Nephron (organoid): Measurements from ENCODE around the gene PPFIA4.

Experiments
- H3K27ac Mint-ChIP-seq, 3 experiments: 2 replicates each; pipeline ENCODE4 v1.8.0; 2020; ENCODE audit warnings: mixed read lengths in 3 of 3, mild to moderate bottlenecking in 2 of 3, moderate library complexity in 1 of 3
- H3K27me3 Mint-ChIP-seq: 2 replicates; pipeline ENCODE4 v1.8.0; 2021; ENCODE audit warnings: low read depth, mild to moderate bottlenecking, moderate library complexity, mixed read lengths
- H3K36me3 Mint-ChIP-seq: 2 replicates; pipeline ENCODE4 v1.8.0; 2020; ENCODE audit warnings: low read depth, mixed read lengths
- H3K4me1 Mint-ChIP-seq: 2 replicates; pipeline ENCODE4 v1.8.0; 2020; ENCODE audit warnings: mixed read lengths
- H3K4me3 Mint-ChIP-seq, 3 experiments: 2 replicates each; pipeline ENCODE4 v1.8.0; 2020; ENCODE audit warnings: mild to moderate bottlenecking in 3 of 3, mixed read lengths in 3 of 3, moderate library complexity in 2 of 3
- H3K9me3 Mint-ChIP-seq: 2 replicates; pipeline ENCODE4 v1.8.0; 2020; ENCODE audit warnings: mixed read lengths
- CTCF ChIP-seq, 3 experiments: fragments of 200-600 bp; sonication (generic); IDR thresholded peaks; one replicate each; pipeline ENCODE4 v1.5.0; 2021; ENCODE audit warnings: antibody characterized with exemption in 3 of 3; ENCODE audit not compliant: unreplicated experiment in 3 of 3

The PPFIA4 gene

DNA sequence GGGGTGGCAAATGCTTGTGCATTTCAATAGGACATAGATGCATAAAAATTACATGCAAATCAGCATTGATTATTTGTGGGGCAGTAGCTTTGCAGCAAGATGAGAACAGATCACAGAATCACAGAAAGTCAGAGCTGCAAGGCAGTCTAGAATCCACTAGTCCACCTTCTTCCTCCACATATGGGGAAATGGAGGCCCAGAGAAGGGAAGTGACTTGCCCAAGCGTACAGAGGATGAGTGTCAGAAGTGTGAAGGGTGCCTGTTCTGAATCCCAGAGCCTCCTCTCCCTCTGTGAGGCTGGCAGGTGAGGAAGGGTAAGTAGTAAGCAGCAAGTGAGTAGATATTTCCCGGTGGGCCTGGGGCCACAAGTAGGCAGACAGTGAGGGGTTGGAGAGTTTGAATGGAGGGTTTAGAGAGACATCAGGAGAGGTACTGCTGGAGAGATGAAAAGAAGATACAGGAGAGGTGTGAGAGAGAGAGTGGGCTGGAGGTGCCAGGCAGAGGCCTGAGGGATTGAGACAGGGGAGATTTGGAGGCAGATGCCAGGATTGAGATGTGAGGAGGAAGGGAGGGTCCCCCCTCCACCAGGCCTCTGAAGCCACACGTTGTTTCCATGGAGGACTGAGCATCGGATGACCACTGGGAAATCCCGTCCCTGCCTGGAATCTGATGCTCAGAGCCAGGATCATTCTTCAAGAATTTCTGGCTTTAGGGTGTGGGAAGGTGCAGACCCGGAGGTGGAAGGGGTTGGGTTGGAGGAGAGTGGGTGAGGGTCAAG is 64.3 kb downstream of the PPFIA4 start:
- no peak for TF ChIP-seq CTCF (IDR thresholded peaks at IDR 0.05; ENCODE audit: unreplicated experiment in 3 of 3)
- Mint-ChIP-seq H3K27me3 (no peaks in the 10 kb centered on the region), H3K27ac (peak overlapping the region; percentile 24 to 76 (median 72)), H3K9me3 (peaks cover 17% of the 10 kb centered on the region), H3K4me1 (peaks cover 62% of the 10 kb centered on the region), H3K4me3 (peak overlapping the region in 2 of 3 experiments; percentile 1 to 40), H3K36me3 (peaks cover 13% of the 10 kb centered on the region)

DNA sequence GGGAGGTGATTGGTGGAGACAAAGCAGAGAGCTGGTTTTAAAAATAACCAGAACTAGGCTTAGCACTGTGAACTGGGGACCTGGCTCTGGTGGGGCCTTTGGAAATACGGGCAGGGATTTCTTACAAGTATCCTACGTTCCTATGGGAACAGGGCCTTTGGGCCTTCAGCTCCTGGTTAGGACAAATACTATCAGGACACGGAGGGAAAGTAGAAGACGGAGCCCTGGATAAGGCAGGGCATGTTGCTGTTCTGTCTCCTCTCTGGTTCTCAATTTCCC is 64.8 kb downstream of the PPFIA4 start:
- Mint-ChIP-seq H3K27me3 (no peaks in the 10 kb centered on the region), H3K4me1 (peaks cover 61% of the 10 kb centered on the region), H3K36me3 (peaks cover 13% of the 10 kb centered on the region), H3K9me3 (peaks cover 21% of the 10 kb centered on the region), H3K4me3 (peak overlapping the region in 2 of 3 experiments; percentile 1 to 40), H3K27ac (peak overlapping the region; percentile 24 to 76 (median 72))
- no peak for TF ChIP-seq CTCF (IDR thresholded peaks at IDR 0.05; ENCODE audit: unreplicated experiment in 3 of 3)

DNA sequence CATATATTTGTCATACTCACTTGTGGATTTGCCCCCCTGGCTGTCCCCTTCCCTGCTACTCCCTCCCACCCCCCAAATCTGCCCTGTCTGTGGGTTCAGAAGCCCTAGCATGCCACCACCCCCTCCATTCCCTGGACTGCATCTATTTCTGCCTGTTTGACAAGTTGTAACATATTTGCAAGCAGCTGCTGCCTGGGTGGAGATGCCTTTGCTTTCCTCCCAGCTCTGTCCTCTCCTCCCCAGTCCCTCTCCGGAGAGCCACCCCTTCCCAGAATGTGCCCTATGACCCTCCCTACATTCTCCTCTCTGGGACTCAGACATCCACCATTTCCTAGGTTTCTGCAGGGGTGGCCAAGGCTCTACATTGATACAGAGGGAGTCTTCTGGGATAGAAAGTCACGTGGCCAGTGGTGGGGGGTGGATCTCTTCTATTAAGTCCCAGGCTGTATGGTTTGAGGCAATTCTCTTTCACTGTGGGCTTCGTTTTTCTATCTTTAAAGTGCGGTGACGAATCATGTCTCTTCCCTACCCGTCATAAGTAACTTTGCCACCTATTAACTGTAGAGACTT is 65.6 kb downstream of the PPFIA4 start:
- no peaks in the 10 kb centered on the region for H3K27me3 Mint-ChIP-seq

GRCh38 chr1:203093754-203094410 is 67.6 kb downstream of the PPFIA4 start:
- Mint-ChIP-seq H3K4me1 (peaks cover 37% of the 10 kb centered on the region), H3K27me3 (peaks cover 4% of the 10 kb centered on the region), H3K9me3 (peaks cover 34% of the 10 kb centered on the region), H3K4me3 (no peak overlapping the region), H3K27ac (no peak overlapping the region), H3K36me3 (peaks cover 13% of the 10 kb centered on the region)
- no peak for TF ChIP-seq CTCF (IDR thresholded peaks at IDR 0.05; ENCODE audit: unreplicated experiment in 3 of 3)

More for the DNA sequence above, 65.6 kb downstream of the PPFIA4 start:
- Mint-ChIP-seq H3K9me3 (peaks cover 26% of the 10 kb centered on the region), H3K36me3 (peaks cover 13% of the 10 kb centered on the region), H3K27ac (peak overlapping the region; percentile 24 to 76 (median 72)), H3K4me3 (peak overlapping the region in 2 of 3 experiments; percentile 17 to 22), H3K4me1 (peaks cover 54% of the 10 kb centered on the region)
- TF ChIP-seq CTCF (IDR thresholded peaks at IDR 0.05; ENCODE audit: unreplicated experiment in 3 of 3), result no peak

- H3K27me3 Mint-ChIP-seq, result peaks cover 4% of the 10 kb centered on the region
- peaks cover 13% of the 10 kb centered on the region for H3K36me3 Mint-ChIP-seq
- H3K4me1 Mint-ChIP-seq, result peaks cover 36% of the 10 kb centered on the region
- TF ChIP-seq CTCF (IDR thresholded peaks at IDR 0.05; ENCODE audit: unreplicated experiment in 3 of 3), result no peak
- H3K4me3 Mint-ChIP-seq, result no peak overlapping the region
- H3K27ac Mint-ChIP-seq, result no peak overlapping the region
- H3K9me3 Mint-ChIP-seq, result peaks cover 34% of the 10 kb centered on the region
Measured at GRCh38 chr1:203095061-203095690, 68.9 kb downstream of the PPFIA4 start.
